Muscle layer of duodenum (tissue), 2 donors: ENCODE data around the gene PHRF1.

ENCODE experiments used
- H3K27ac ChIP-seq: one replicate; pipeline ENCODE4 v1.7.0; 2013; ENCODE audit warnings: mild to moderate bottlenecking, low read length
- H3K27me3 ChIP-seq: one replicate; pipeline ENCODE4 v1.7.0; 2013; ENCODE audit warnings: low read depth, mild to moderate bottlenecking, control low read depth, low read length
- H3K36me3 ChIP-seq, 2 donors: one replicate each; pipeline ENCODE4 v1.7.0; 2013; ENCODE audit warnings: low read length in 2 of 2, control low read depth in 1 of 2, mild to moderate bottlenecking in 1 of 2; ENCODE audit not compliant: insufficient read depth in 2 of 2, control insufficient read depth in 1 of 2
- H3K4me1 ChIP-seq, 2 donors: one replicate each; pipeline ENCODE4 v1.7.0; 2013; ENCODE audit warnings: low read length in 2 of 2, mild to moderate bottlenecking in 2 of 2, control low read depth in 1 of 2, moderate library complexity in 1 of 2; ENCODE audit not compliant: insufficient read depth in 2 of 2, control insufficient read depth in 1 of 2
- H3K4me3 ChIP-seq, 2 donors: one replicate each; pipeline ENCODE4 v1.7.0; 2013; ENCODE audit warnings: low read length in 2 of 2, low read depth in 1 of 2, mild to moderate bottlenecking in 1 of 2
- H3K9me3 ChIP-seq, 2 donors: one replicate each; pipeline ENCODE4 v1.7.0; 2013; ENCODE audit warnings: low read length in 2 of 2, control low read depth in 1 of 2, mild to moderate bottlenecking in 1 of 2; ENCODE audit not compliant: control insufficient read depth in 1 of 2
- donor health status: healthy.

The PHRF1 gene

DNA sequence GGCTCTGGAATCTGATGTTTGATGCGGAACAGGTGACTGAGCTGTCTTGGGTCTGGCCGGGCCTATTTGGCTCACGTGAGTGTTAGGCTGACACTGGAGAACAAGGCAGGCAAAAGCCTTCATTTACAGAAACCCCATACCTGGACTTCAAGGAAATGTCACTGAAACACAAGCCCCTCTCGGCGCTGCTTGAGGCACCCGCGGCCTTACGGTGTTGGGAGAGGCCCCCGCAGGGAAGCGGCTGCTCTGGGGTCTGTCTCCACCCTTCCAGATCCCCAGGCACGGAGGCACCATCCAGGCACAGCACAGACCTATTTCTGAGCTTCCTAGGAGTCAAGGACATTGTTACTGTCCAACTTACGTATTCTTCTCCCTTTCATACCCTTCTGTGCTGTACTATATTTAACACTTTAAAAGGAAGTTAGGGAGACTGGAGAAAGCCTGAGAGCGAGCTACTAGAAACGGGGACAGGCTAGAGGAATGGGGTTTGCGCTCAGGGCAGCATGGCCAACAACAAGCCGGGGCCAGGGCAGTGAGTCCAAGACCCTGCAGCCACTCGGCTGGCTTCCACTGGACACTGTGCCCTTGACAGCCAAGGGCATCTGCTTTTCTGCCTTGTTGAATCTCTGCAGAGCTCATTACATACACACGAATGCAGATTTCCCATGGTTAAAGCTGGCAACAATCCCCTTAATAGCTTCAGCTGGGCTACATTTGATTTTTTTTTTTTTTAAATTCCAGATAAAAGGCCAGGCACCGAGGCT, 84.6 kb downstream of the PHRF1 start:
- Histone ChIP-seq H3K4me1 (peaks cover 0 to under 1% of the 10 kb centered on the region in 2 donors), H3K9me3 (no peaks in the 10 kb centered on the region), H3K36me3 (peaks cover 2 to 28% of the 10 kb centered on the region in 2 donors), H3K4me3 (no peak overlapping the region), H3K27ac (no peak overlapping the region), H3K27me3 (no peaks in the 10 kb centered on the region)
